Activated CD8-positive, alpha-beta memory T cell treated with anti-CD3 and anti-CD28 coated beads for 48 hours (primary cell): Measurements from ENCODE around the gene TECTA.

Source experiments
- DNase-seq, 3 experiments: peaks; one replicate each; pipeline ENCODE4 v3.0.0-alpha.2; 2020; ENCODE audit warnings: low read depth in 2 of 3, low spot score in 2 of 3

TECTA gene, protein sequence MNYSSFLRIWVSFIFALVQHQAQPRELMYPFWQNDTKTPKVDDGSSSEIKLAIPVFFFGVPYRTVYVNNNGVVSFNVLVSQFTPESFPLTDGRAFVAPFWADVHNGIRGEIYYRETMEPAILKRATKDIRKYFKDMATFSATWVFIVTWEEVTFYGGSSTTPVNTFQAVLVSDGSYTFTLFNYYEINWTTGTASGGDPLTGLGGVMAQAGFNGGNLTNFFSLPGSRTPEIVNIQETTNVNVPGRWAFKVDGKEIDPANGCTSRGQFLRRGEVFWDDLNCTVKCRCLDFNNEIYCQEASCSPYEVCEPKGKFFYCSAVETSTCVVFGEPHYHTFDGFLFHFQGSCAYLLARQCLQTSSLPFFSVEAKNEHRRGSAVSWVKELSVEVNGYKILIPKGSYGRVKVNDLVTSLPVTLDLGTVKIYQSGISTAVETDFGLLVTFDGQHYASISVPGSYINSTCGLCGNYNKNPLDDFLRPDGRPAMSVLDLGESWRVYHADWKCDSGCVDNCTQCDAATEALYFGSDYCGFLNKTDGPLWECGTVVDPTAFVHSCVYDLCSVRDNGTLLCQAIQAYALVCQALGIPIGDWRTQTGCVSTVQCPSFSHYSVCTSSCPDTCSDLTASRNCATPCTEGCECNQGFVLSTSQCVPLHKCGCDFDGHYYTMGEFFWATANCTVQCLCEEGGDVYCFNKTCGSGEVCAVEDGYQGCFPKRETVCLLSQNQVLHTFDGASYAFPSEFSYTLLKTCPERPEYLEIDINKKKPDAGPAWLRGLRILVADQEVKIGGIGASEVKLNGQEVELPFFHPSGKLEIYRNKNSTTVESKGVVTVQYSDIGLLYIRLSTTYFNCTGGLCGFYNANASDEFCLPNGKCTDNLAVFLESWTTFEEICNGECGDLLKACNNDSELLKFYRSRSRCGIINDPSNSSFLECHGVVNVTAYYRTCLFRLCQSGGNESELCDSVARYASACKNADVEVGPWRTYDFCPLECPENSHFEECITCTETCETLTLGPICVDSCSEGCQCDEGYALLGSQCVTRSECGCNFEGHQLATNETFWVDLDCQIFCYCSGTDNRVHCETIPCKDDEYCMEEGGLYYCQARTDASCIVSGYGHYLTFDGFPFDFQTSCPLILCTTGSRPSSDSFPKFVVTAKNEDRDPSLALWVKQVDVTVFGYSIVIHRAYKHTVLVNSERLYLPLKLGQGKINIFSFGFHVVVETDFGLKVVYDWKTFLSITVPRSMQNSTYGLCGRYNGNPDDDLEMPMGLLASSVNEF (N-terminal part only)

DNA sequence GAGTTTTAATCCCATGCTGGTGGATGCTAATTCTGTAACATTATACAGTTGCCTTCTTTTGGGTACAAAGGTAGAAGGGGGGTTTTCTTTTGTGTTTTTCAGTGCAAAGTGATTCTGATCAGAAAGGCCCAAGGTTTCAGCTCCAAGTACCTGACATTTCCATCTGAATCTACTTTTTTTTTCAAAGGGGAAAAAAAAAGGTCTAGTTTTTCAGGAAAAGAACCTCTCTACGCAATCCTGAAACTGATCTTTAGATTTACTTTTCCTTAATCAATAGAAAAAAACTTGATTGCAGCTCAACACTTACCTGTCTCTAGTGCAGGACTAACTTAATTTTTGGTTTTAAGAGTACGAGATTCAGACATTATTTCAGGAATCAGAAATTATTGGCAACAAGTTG is at the start of gene TECTA:
Gene TECTA (plus strand): TSS at position 301 of the 400 bp plus-strand sequence. CDS start 1,423 bp downstream, outside the sequence.
- no peak for DNase-seq

DNA sequence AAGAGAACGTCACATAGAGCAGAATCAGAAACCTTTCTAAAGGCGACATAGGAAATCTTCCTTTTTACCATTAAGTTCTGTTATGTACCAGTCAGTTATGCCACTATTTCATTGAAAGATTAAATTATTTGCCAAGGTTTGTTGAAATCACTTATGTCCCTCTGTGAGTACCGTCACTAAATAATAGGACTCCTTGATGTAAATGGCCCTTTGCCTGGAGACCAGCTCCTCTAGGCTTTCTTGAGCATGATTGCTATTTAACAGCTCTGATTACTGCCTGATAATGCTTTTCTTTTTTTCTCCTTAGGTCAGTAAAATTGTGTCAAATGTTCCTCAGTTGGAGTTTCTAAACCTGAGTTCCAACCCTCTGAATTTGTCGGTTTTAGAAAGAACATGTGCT is 47.8 kb upstream of the TECTA start:
- no peak for DNase-seq

DNA sequence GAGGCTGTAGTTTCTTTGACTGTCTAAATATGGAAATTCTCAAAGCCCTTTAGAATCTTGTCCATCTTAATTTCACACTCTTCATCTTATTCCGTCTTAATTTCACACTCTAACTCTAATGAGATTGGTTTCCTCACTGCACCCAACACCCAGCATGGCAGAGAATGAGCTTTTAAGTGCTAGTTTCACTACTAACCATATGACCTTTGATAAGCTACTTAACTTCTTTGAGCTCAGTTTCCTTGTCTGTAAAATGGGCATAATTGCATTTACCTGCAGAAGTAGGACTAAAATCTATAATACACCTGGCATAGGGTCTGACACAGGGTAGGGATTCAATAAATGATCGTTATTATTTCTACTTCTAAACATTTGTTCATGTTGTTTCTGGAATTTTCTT is 46.8 kb upstream of the TECTA start:
- DNase-seq: no peak

DNA sequence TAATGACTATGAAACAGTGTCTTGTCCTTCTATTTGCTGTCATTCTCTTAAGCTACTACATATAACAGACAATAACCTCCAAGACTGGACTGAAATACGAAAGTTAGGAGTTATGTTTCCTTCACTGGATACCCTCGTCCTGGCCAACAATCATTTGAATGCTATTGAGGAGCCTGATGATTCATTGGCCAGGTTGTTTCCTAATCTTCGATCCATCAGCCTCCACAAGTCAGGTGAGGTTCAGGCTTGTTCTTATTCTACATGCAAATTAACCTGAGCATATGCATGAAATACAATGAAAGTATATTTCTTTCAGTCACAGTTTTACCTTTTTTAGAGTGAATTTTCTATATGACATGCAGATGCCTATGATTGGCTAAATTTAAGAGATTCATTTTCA is 46.0 kb upstream of the TECTA start:
- DNase-seq: no peak

DNA sequence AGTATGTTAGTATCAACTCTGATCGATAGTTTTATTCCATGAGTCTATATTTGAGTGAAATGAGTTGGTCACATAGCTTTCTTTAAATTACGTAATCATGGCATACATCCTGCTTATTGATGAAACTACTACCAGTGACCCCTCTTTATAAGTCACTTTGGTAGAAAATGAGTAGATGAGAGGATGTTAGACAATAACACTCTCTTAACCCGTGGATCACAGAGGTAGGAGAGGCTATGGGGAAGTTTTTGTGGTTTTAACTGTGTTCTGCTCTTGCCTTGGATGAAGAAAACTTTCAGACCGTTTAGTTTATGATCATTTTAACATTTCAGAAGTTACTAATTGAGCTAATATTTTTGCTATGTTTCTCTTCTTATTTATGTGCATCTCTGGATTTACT is 43.1 kb upstream of the TECTA start:
- DNase-seq: no peak

DNA sequence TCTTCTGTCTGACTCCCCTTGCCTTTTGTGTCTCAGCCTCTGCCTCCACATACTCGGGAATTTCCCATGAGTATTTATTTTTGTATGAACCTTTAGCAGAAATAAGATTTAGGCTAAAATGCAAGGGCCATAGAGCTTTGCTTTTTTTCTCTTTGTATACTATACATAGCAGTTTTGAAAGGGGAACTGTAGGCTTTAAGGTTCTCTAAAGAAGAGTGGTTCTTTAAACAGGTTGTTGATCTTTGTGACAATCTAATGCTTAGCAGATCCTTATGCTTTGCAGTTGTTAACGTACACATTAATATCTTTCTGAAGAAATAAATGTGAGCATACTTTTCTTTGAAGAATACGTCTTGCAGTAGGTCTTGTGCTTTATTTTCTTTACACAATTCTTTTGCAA is 42.1 kb upstream of the TECTA start:
- DNase-seq: no peak

DNA sequence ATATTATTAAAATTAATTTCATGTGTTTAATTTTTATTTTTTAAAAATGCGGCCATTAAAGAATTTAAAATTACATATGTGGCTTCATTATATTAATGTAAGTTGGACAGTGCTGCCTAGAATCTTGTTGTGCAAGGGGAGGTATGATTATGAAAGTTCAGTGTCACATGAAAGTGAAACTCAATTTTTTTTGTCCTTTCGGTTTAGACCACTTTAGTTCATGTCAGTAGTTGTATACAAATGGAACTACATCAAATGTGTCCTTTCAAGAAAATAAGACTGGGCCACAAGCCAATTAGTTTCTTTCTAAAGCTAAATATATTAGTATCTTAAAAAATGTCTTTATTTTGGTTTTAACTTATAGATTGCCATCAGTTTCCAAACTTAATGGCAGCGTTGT is 41.4 kb upstream of the TECTA start:
- no peak for DNase-seq

DNA sequence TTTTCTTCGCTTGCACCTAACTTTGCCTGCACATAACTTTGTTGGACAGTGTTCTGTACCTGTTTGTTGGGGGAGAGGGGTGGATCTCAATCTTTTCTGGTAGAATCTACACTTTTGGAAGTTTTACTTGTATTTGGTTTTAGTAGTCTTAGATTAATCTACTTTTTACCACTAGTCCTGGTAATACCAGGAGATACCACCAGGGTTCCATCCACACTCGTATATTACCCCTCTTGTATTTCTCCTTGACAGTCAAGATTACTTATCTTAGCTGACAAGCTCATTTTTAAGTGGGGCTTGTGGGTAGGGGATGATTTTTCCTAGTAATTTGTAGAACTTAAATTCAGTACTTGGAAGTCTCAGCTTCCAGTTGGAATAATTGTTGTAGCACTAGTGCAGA is 37.3 kb upstream of the TECTA start:
- DNase-seq: no peak

DNA sequence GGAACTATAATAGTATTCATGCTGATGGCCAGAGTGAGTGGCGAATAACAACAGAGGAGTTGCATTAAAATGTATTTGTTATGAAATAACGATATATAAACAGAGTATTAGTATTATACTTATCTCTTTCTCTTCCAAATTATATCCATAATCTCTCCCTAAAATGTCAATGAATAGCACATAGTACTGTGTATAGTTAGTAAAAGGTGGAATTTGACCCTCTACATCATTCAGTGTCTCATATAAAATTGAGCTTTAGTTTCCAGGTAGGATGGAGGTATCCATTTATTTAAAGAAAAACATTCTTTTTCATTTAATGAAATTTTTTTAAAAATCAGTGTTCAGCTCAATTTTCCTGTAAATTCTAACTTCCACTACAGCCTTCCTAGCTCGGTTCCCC is 34.4 kb upstream of the TECTA start:
- no peak for DNase-seq

DNA sequence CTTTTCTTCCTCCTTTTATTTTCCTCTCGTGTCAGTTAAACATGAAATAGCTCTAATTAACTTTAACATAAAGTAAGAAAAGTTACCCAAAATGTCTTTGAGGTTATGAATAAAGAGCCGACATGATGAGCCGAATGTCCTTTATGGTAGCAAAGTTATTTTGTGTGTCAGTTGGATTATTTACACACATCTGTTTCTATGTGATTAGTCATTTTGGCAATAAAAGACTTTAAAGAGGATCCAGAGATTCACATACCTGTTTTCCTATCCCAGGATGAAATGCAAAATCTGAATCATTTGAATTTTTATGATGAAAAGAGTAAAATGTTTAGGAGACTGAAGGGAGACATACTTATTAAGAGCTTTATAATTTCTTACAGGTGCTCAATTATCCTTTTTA is 34.0 kb upstream of the TECTA start:
- DNase-seq: no peak

DNA sequence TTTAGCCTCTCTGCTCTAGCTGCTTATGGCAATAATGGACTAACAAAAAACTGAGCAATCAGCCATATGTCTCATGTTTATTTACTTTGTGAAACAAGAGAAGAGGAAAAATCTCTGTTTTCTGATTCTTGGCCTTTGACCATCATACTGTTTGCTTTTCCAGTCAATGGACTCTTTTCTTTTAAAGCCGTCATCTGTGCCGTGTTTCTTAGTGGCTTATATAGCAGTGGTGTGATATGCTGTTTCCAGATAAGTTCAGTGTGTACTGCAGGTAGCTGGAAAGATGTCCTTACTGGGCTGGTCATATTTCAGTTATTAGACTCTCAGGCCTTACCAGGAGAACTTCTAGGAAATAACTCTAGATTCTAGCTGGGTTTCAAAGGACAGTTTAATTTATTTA is 33.6 kb upstream of the TECTA start:
- no peak for DNase-seq

DNA sequence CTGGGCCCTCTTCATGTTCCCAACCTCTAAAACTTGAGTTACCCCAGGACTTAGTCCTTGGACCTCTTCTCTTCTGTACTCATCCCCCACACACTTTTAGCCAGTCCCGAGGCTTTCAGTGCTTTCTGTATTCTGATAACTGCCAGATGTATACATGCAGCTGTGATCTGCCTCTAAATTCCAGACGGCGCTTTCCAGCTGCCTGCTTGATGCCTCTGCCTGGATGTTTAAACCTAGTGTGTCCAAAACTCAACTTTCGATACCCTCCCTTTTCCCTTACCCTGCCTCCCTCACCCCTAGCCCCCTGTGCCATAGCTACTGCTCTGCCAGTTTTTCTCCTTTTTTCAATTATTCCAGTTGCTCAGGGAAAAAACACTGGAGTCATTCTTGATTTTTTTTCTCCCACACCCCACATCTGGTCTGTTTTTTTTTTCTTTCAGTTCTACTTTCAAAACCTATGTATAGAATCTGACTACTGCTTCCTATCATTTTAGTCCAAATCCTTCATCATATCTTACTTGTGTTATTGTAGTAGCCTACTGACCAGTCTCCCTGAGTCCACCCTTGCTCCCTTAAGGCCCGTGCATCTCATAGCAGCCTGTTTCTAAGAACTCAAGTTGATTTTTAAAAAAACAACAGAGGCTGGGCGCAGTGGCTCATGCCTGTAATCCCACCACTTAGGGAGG is 32.9 kb upstream of the TECTA start:
- no peak for DNase-seq

DNA sequence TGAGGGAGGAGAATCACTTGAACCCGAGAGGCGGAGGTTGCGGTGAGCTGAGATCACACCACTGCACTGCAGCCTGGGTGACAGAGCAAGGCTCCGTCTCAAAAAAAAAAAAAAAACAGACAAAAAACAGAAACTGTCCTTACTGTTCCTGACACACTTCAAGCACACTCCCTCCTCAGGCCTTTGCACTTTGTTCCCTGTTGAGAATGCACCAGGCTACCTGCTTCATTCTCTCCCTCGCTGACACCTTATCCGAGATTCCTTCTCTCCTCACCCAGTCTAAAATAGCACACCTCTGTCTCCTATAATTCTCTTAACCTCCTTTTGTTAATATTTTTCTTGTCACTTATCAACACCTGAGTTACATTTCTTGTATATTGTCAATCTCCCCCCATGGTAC is 32.3 kb upstream of the TECTA start:
- DNase-seq: no peak

DNA sequence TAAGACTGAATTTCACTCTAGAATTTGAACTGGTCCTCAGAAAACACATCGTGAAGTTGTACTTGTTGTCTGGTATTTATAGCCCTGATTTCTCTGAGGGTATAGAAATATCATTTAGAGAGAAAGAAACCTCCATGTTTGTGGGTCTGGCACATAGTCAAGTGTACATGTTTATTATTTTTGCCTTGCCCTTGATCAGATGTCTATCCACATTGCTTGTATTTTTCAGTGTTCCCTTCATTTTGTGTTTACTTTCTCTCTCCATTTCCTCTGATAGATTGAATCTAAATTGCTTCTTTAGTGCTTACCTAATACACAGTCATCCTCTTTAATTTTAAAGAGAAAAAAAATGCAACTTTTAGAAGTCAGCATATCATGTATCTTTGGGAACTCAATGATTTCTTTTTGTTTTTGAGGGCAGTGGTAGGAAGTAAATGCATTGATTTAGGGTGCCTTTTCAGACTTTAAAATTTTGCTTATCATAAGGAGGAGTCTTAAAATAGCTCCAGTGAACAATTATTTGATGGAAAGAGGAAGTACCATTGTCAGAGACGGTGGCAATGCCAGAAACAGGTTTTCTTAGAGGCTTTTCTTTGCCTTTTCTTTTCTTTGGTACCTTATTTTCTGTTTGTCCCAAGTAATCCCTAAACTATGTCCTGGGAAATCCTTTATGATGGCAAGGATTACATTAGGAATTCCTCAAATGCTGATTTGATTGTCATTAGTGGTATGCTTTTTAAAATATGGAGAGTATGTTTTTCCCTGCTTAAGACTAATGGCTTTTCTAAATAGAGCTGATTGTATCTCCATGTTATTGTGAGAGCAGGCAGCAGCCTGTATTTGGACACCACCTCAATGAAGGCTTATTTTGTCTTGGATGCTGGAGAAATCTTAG is 29.8 kb upstream of the TECTA start:
- DNase-seq: no peak

DNA sequence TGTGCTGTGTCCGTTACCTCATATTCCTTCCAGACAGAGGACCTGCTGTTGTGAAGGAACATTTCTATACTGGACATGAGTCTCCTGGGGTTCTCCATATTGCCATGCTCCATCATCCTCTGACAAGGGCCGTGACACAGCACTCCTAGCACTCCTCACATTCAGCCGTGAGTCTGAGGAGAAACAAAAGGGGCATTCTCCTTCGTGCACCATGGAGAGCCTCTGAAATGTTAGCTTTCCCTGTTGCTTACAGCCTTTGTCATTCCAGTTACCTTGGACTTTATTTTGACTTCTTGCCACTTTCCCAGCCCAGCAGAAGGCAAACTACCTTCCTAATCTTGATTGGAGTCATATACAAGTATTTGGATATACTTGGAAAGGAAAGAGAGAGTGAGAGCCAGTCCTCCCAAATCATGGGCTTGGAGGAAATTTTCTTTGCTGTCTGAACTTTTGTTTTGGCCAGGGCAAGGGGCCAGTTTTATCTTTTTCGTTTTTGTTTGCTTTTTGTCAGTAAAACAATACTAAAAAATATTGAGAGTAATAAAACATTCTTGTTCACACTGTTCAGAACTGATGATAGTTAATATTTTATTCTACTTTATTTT is 29.1 kb upstream of the TECTA start:
- no peak for DNase-seq

DNA sequence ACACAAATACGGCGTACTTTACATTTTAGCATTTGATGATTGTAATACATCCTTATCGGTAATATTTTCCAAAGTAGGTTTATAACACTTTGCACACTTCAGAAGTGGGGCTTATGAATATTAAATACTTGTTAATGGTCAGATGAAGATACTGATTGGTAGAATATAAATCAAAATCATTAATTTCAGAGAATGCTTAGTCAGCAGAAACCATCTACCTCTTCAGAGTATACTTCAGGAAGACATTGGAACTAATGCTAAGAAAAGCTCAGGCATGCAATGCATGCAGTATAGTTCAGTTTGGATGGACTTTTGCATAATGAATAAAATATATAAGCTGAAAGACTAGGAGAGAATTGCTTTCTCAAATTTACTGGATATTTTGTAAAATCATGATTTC is 19.7 kb upstream of the TECTA start:
- no peak for DNase-seq

DNA sequence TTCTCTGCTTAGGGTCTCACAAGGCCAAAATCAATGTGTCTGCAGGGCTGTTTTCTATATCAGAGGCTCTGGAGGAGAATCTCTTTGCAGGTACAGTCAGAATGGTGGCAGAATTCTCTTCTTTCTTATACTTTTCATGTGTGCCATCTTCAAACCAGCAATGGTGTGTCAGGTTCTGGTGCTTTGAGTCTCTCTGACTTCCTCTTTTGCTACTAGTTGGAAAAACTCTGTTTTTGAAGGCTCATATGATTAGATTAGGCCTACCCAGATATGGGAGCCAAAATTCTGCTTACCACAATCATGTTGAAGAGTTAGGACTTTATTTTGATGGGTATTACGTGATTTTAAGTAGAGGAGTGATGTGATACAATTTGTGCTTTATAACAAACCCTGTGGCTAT is 18.8 kb upstream of the TECTA start:
- DNase-seq: no peak

DNA sequence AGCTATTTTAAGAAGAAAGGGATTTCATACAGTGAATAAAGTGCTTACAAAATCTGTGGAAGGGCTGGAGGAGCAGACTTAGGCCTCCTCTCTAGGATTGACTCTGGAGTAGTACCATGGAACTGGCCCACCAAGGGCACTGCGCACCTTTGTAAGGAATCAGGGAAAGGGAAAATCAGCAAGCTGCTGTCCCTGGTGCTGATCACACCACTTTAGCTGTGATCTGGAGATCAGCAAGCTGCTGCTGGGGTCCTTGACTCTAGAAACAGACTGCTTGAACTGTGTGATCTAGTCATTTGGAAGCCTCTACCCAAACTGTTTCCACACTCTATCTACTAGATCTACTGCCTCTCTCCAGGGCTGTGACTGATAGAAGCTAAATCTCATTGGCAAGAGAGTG is 18.4 kb upstream of the TECTA start:
- DNase-seq: no peak

DNA sequence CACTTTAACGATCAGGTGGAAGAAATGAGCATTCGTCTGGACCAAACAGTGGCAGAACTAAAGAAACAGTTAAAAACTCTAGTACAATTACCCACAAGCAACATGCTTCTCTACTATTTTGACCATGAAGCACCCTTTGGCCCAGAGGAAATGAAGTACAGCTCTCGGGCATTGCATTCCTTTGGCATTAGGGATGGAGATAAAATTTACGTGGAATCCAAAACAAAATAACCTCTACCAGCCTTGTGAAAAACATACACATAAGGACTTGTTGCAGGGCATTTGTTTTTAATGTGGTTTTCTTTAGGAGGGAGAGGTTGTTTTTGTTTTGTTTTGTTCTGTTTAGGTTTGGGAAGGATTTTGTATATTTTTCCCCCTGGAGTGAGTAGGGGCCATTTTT is 14.2 kb upstream of the TECTA start:
- DNase-seq: no peak

DNA sequence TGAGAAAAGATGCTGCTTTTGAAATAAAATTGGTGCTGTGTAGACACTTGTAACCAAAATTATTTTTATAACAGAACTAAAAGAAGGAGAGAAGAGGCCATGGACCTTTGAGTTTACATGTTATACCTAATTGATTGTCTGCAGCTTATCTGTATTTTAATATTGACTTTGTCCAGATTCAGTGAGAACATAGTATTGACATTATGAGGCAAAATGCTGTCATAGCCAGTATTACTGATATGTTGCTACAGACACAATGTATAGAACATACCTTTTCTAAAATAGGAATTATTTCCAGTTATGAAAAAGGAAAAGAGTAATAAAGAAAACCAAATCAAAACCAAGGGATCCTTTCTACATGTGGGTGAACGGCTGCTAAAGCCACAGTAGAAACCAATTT is 11.5 kb upstream of the TECTA start:
- DNase-seq: no peak
